ENCODE results near the gene NFE2L1.

- TF ChIP-seq CTCF (IDR thresholded peaks at IDR 0.05) (no peak), EP300 (IDR thresholded peaks at IDR 0.05) (no peak), POLR2AphosphoS5 (IDR thresholded peaks at IDR 0.05) (no peak)
These were observed 18.0 kb downstream of the NFE2L1 start for GRCh38 chr17:48066192-48066591.
